Loucy (cell line): ENCODE measurements around the gene IL36RN.

Experiments
- H2AFZ ChIP-seq: fragments of 200-600 bp; sonication (generic); 2 replicates; pipeline ENCODE4 v1.6.0; 2016; ENCODE audit warnings: antibody characterized with exemption, mild to moderate bottlenecking, low read length, moderate library complexity
- H3F3A ChIP-seq: fragments of 200-600 bp; 2 replicates; pipeline ENCODE4 v1.6.0; 2016; ENCODE audit warnings: antibody characterized with exemption, low read depth, mild to moderate bottlenecking
- H3K27me3 ChIP-seq: fragments of 200-600 bp; sonication (generic); 2 replicates; pipeline ENCODE4 v1.6.1; 2014; ENCODE audit warnings: low read length, mild to moderate bottlenecking; ENCODE audit not compliant: insufficient read depth, poor library complexity, severe bottlenecking
- H3K36me3 ChIP-seq: fragments of 200-600 bp; sonication (generic); 2 replicates; pipeline ENCODE4 v1.6.1; 2016; ENCODE audit warnings: low read length; ENCODE audit not compliant: insufficient read depth
- H3K4me1 ChIP-seq: fragments of 200-600 bp; sonication (generic); 2 replicates; pipeline ENCODE4 v1.5.1; 2014; ENCODE audit warnings: low read length, mild to moderate bottlenecking; ENCODE audit not compliant: insufficient read depth, poor library complexity, severe bottlenecking
- H3K4me2 ChIP-seq: fragments of 200-600 bp; sonication (generic); 2 replicates; pipeline ENCODE4 v1.6.0; 2014; ENCODE audit warnings: antibody characterized with exemption, low read length, low read depth, mild to moderate bottlenecking; ENCODE audit not compliant: poor library complexity, severe bottlenecking
- H3K4me3 ChIP-seq: fragments of 200-600 bp; sonication (generic); 2 replicates; pipeline ENCODE4 v1.5.1; 2014; ENCODE audit warnings: low read length, mild to moderate bottlenecking, mixed read lengths; ENCODE audit not compliant: poor library complexity, severe bottlenecking
- H3K79me2 ChIP-seq: fragments of 200-600 bp; sonication (generic); 2 replicates; pipeline ENCODE4 v1.6.1; 2014; ENCODE audit warnings: low read length; ENCODE audit not compliant: insufficient read depth
- H3K9ac ChIP-seq: fragments of 200-600 bp; sonication (generic); 2 replicates; pipeline ENCODE4 v1.6.0; 2014; ENCODE audit warnings: mild to moderate bottlenecking, low read depth, low read length, moderate library complexity; ENCODE audit not compliant: poor library complexity, severe bottlenecking
- H3K9me2 ChIP-seq: fragments of 200-600 bp; sonication (generic); replicated peaks from 2 replicates; pipeline ENCODE4 v1.6.1; 2016; ENCODE audit warnings: low read depth, low read length, mixed read lengths
- H3K9me3 ChIP-seq: fragments of 200-600 bp; sonication (generic); 2 replicates; pipeline ENCODE4 v1.6.1; 2014; ENCODE audit warnings: mild to moderate bottlenecking, antibody characterized with exemption, low read length, low read depth; ENCODE audit not compliant: insufficient read depth
- H4K20me1 ChIP-seq: fragments of 200-600 bp; sonication (generic); 2 replicates; pipeline ENCODE4 v1.6.0; 2014; ENCODE audit warnings: antibody characterized with exemption, low read length, mild to moderate bottlenecking; ENCODE audit not compliant: insufficient read depth, poor library complexity, severe bottlenecking
- CTCF ChIP-seq: fragments of 200-600 bp; sonication (generic); conservative IDR thresholded peaks from 2 replicates; pipeline ENCODE4 v1.5.1; 2014; ENCODE audit warnings: mild to moderate bottlenecking, antibody characterized with exemption, low read length
- EZH2phosphoT487 ChIP-seq: fragments of 200-600 bp; IDR thresholded peaks from 2 replicates; pipeline ENCODE4 v1.6.1; 2018; ENCODE audit warnings: antibody characterized with exemption, mild to moderate bottlenecking, moderate library complexity, borderline replicate concordance

IL36RN gene

GRCh38 chr2:113027691-113028090, 31.3 kb upstream of the IL36RN start:
- H3K9me2 ChIP-seq: no peaks in the 10 kb centered on the region
- H3K9me3 ChIP-seq: no peaks in the 10 kb centered on the region
- H4K20me1 ChIP-seq: no peaks in the 10 kb centered on the region
- TF ChIP-seq CTCF (no peak), EZH2phosphoT487 (no peak)
- H3K27me3 ChIP-seq: peaks cover 43% of the 10 kb centered on the region
- no peaks in the 10 kb centered on the region for H3F3A ChIP-seq
- H3K79me2 ChIP-seq: no peaks in the 10 kb centered on the region
- no peak overlapping the region for H3K4me2 ChIP-seq
- H3K9ac ChIP-seq: no peak overlapping the region
- H3K36me3 ChIP-seq: no peaks in the 10 kb centered on the region
- no peaks in the 10 kb centered on the region for H3K4me1 ChIP-seq
- no peak overlapping the region for H3K4me3 ChIP-seq
- H2AFZ ChIP-seq: no peak overlapping the region

GRCh38 chr2:113028112-113028511, 30.9 kb upstream of the IL36RN start:
- Histone ChIP-seq H3K4me3 (no peak overlapping the region), H3K36me3 (no peaks in the 10 kb centered on the region), H3K27me3 (peaks cover 43% of the 10 kb centered on the region), H3K79me2 (no peaks in the 10 kb centered on the region), H2AFZ (no peak overlapping the region), H3K4me2 (no peak overlapping the region), H3K9ac (no peak overlapping the region), H3K4me1 (no peaks in the 10 kb centered on the region), H4K20me1 (no peaks in the 10 kb centered on the region), H3F3A (no peaks in the 10 kb centered on the region), H3K9me2 (no peaks in the 10 kb centered on the region), H3K9me3 (no peaks in the 10 kb centered on the region)
- no peak for TF ChIP-seq CTCF
- no peak for TF ChIP-seq EZH2phosphoT487

- no peaks in the 10 kb centered on the region for H4K20me1 ChIP-seq
- no peak overlapping the region for H2AFZ ChIP-seq
- no peaks in the 10 kb centered on the region for H3K36me3 ChIP-seq
- H3K9me2 ChIP-seq: no peaks in the 10 kb centered on the region
- H3K79me2 ChIP-seq: no peaks in the 10 kb centered on the region
- H3K4me2 ChIP-seq: no peak overlapping the region
- H3K9me3 ChIP-seq: no peaks in the 10 kb centered on the region
- no peak for TF ChIP-seq EZH2phosphoT487
- TF ChIP-seq CTCF: no peak
- H3F3A ChIP-seq: no peaks in the 10 kb centered on the region
- no peak overlapping the region for H3K9ac ChIP-seq
- no peaks in the 10 kb centered on the region for H3K4me1 ChIP-seq
- H3K4me3 ChIP-seq: no peak overlapping the region
- H3K27me3 ChIP-seq: peaks cover 12% of the 10 kb centered on the region
These were observed 26.3 kb upstream of the IL36RN start for GRCh38 chr2:113032737-113033136.
